ENCODE results near the gene DOCK1.
"Not testable (repeated sequence)": the region's sequence is repeated elsewhere in the genome, so short reads cannot be mapped to it uniquely, and the experiment has no call there.

DOCK1 gene

DNA sequence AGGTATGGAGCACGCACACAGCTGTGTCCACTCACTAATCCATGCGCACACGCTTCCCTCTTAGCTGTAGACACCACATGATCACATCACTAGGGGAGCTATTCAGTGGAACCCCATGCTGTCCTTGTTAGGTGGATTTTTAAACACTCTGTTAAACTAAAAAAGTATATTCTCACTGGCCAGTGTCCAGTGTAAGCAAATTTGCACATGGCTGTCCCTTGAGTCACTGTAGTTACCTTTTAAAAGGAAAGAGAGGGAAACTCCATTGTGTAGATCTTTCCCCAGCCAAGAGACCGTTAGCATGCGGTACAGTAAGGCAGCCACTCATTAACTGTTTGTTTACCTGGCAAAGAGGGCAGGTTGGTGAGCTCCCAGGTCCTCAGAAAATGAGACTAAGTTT is 372.8 kb downstream of the DOCK1 start:
- no peak for DNase-seq (ENCODE audit: low spot score)

DNA sequence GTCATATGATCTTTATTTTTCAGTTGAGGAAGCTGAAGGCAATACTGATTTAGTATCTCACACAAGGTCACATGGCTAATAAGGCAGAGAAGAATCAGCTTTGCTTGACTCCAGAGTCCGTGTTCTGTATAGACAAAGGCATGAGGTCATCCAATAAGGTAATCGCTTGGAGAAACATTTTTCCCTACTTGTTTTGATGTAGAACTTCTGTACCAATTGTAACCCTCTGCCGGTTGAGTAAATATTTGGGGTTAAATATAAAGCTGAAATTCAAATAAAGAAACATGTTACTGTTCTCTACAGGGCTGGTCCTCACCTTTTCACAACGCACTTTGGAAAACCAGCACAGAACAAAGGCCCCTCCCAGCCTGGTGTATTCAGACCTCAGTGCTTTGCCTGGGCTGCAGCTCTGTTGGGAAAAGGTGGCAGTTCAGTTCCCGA is 374.1 kb downstream of the DOCK1 start:
- no peak for DNase-seq (ENCODE audit: low spot score)

DNA sequence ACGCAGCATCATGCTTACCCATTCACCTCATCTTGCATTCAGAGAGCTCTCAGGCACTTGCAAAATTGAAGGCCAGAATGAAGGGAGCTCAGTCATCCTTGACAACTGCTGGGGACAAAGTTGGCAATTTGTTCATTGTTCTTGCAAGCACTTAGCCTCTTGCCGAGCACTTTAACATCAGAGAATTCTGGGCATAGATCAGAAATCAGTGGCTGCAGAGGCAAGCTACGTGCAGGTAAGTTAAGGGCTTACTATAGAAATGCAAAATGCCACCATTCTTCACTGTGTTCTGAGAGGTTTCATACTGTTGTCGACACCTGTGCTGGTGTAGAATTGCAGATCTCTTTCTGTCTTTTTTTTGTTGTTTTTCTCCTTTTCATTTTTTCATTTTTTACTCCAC is 375.2 kb downstream of the DOCK1 start:
- no peak for DNase-seq (ENCODE audit: low spot score)

DNA sequence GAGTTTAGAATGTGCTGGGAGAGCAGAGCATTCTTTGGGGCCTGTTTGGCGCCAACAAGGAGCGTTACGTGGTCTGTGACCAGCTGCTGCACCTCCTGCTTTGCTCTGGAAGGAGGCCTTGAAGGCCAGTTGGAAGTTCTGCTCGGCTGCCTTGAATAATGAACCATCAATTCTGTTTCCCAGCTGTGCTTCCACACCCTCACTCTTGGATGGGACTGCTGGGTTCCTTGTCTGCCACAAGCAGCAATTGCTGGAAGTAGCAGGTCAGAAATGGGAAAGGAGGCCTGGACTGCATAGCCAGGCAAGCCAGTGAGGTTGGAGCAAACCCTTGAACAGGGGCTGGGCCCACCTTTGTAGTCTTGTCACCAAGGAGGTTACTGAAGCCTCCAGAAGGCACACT is 377.8 kb downstream of the DOCK1 start:
- DNase-seq (ENCODE audit: low spot score), result no peak

- DNase-seq (ENCODE audit: low spot score), result no peak
Observed at GRCh38 chr10:127283576-127283975, 378.3 kb downstream of the DOCK1 start.

- DNase-seq (ENCODE audit: low spot score), result no peak
Observed at GRCh38 chr10:127290850-127291249, 385.6 kb downstream of the DOCK1 start.

- DNase-seq (ENCODE audit: low spot score), result no peak
Observed at GRCh38 chr10:127291329-127291728, 386.1 kb downstream of the DOCK1 start.

GRCh38 chr10:127292888-127293287 is 387.7 kb downstream of the DOCK1 start:
- DNase-seq (ENCODE audit: low spot score), result no peak

GRCh38 chr10:127293640-127294039 is 388.4 kb downstream of the DOCK1 start:
- DNase-seq (ENCODE audit: low spot score), result no peak

DNA sequence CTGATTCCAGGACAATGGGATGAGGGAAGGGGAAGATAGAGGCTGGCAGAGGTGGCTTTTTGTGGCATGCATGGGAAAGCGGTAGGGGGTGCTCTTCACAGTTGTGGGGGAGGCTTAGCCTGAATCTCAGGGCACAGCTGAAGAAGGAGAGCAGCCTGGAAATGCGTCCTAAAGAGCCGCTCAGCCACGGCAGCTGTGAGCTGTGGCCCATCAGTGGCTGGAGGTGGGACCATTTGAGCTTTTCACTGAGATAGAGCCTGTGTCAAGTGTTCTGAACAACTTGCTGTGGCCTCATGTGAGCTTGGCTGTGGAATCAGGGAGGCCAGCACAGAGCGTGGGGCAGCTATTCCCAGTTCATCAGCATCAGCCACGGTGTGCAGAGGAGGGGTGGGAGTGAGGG is 391.5 kb downstream of the DOCK1 start:
- DNase-seq (ENCODE audit: low spot score), result no peak

GRCh38 chr10:127298381-127298780 is 393.2 kb downstream of the DOCK1 start:
- no peak for DNase-seq (ENCODE audit: low spot score)

GRCh38 chr10:127299192-127299591 is 394.0 kb downstream of the DOCK1 start:
- DNase-seq (ENCODE audit: low spot score), result not testable (repeated sequence)

- no peak for DNase-seq (ENCODE audit: low spot score)
Observed at GRCh38 chr10:127299956-127300689, 394.9 kb downstream of the DOCK1 start.

DNA sequence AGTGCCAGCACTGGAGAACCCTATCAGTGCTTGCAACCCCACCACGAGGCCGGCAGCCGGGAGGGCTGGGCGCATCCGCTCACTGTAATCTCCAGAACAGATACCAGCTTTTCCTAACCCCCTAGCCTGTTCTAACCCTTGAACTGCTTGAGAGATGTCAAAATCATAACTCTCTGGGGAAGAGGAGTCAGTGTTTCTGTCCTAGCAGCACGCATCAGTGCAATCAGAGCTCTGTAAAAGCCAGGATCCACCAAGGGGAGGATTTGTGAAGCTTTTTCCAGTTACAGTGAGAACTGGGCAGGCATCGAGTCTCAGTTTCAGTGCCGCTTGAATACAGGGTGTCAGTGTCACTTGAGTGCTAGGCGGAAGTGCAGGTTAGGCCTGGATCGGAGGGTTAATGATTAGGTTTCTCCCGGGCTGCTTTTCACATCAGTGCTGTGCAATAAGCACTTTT is 395.7 kb downstream of the DOCK1 start:
- no peak for DNase-seq (ENCODE audit: low spot score)

DNA sequence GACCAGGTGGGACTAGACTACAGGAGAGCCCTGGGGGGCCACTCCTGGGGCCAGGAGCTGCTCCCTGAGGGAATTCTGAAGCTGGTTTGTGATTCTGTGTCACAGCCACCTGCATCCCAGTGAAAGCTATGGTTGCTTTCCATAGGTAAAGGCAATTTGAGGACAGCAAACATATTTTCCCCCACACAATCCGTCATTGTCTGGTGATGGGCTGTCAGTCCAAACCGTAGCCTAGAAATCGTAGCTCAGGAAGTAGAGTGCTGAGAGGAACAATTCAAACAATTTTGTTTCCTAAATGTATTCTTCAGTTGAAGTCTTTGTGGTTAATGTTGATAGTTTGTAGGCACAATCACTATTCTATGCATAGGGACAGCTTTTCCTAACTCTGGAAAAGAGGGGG is 397.1 kb downstream of the DOCK1 start:
- DNase-seq (ENCODE audit: low spot score), result no peak

DNA sequence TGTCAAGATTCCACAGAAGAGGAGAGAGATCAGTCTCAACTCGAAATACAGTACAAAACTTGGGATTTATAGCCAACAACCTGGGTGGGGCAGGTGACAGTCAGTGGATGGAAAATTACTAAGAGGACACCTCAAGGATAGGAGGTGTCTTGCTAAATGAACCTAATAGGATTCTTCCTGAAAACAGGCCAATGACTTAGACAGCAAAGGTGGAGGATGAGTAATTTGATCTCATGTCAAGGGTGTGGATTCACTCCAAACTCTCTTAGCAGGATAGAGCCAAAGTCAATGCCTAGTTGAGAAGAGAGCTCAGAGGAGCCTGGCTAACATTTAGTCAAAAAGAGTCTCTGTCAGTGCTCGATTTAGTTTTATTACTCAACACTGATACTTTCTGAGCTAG is 397.9 kb downstream of the DOCK1 start:
- no peak for DNase-seq (ENCODE audit: low spot score)

DNA sequence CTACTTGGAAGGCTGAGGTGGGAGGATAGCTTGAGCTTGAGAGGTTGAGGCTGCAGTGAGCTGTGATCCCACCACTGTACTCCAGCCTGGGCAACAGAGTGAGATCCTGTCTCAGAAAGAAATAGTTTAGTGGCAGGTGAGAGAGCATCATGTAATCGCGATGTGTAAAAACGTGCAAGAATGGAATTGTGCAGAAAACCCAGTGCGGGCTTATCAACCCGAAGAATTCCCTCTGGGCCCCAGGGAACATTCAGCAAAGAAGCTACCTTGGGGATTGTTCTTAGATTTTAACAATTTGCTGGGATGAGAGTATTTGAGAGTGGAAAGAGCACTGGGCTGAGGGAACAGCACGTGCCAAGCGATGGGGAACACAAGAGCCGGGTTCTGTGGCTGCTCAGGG is 398.5 kb downstream of the DOCK1 start:
- no peak for DNase-seq (ENCODE audit: low spot score)

GRCh38 chr10:127306479-127306878 is 401.3 kb downstream of the DOCK1 start:
- DNase-seq (ENCODE audit: low spot score), result no peak

DNA sequence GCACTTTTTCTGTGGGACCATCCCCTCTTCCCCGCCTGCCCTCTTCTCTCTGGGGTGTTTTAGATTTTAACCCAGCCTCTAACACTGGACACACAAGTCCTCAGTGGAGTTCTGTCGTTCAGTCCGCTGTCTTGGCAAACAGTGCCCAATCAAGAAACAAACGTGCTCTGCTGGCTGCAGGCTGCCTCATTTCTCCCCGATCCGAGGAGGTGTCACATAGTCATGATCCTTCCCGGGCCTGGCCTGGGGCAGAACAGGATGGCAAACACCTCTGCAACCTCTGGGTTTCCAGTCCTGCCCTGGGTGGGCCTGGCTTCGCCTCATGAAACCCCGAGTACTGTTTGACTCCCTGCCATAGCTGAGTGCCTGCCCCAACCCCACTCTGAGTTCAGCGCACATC is 402.1 kb downstream of the DOCK1 start:
- DNase-seq (ENCODE audit: low spot score), result no peak

DNA sequence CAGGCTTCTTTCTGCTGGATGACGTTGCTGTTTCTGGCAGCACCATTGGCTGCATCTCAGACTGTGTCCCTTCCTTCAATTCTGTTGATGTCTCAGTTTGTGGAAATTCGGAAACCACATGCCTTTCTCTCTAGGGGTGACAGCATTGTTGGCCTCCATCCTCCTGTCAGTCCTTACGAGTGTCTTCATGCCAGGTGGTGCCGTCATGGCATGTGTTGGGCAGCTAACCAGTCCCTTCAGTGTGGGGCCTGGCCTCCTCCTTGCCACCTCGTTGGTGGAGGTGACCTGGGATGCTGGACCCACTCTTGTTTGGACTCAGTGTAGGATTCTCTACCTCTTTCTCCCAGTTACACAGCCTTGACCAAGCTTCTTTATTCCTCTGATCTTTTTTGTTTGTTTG is 402.8 kb downstream of the DOCK1 start:
- DNase-seq (ENCODE audit: low spot score), result no peak

- not testable (repeated sequence) for DNase-seq (ENCODE audit: low spot score)
Observed at GRCh38 chr10:127309619-127310018, 404.4 kb downstream of the DOCK1 start.

GRCh38 chr10:127310430-127310829 is 405.2 kb downstream of the DOCK1 start:
- no peak for DNase-seq (ENCODE audit: low spot score)

- no peak for DNase-seq (ENCODE audit: low spot score)
Observed at GRCh38 chr10:127310923-127311322, 405.7 kb downstream of the DOCK1 start.

- DNase-seq (ENCODE audit: low spot score), result no peak
Observed at GRCh38 chr10:127313996-127314700, 408.9 kb downstream of the DOCK1 start.
